ENCODE measurements around the gene CREM. TPM values are rescaled to one million over a fixed set of nuclear protein-coding genes. Genes with fewer than 3 reads are reported as not detected.

Gene CREM
- polyA plus RNA-seq, 1 of the 3 experiments (the other 2 are of a cell fraction): 41.4 TPM

DNA sequence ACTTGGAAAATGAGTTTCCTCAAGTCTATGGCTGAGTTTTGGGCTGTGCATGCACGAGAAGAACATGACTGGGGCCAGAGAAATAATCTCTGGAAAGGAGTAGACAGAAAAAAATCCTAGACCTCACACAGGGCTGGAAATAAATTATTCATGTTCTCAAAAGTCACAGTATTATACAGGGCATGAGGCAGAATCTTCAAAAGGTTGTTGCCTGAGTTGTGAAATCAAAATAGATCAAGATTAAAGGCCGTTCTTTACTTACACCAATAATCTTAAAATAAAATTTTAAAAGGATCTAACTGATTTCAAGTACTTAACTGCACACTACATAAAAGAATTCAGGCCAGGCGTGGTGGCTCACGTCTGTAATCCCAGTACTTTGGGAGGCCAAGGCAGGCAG, 14.1 kb upstream of the CREM start:
- ChIA-PET CTCF (interaction anchor here (0.9 to 1.5 kb wide), 2 partner anchors 13 to 14 kb away, joined by 3 to 4 read pairs; no protein-coding TSS in a partner anchor), POLR2A (no interaction called here)
- no peak overlapping the region for H3K27ac ChIP-seq (ENCODE audit: low read depth in 2 of 2, low read length in 1 of 2)
- no peaks in the 10 kb centered on the region for H4K20me1 ChIP-seq (ENCODE audit: insufficient read depth)
- DNase-seq: no peak
- H3K27me3 ChIP-seq (ENCODE audit: insufficient read depth): no peaks in the 10 kb centered on the region
- no peak overlapping the region for H3K4me3 ChIP-seq (ENCODE audit: low read depth in 2 of 2, low read length in 1 of 2)
- no peaks in the 10 kb centered on the region for H3K4me1 ChIP-seq (ENCODE audit: control insufficient read depth in 1 of 2, insufficient read depth in 2 of 2, low read depth in 1 of 2, low read length in 1 of 2)
- H3K9me2 ChIP-seq: no peaks in the 10 kb centered on the region
- no peak overlapping the region for H3K9ac ChIP-seq
- no peaks in the 10 kb centered on the region for H3K36me3 ChIP-seq (replicated peaks in 1 of 2; ENCODE audit: control insufficient read depth in 1 of 2, insufficient read depth in 2 of 2, low read length in 1 of 2)
- 83% methylated on average over 4 of the region's 4 CpGs for WGBS (ENCODE audit: low lambda C conversion rate)
- H3K9me3 ChIP-seq: no peaks in the 10 kb centered on the region
- H3K4me2 ChIP-seq: no peak overlapping the region
- H2AFZ ChIP-seq (ENCODE audit: low read depth): no peak overlapping the region
- H3K79me2 ChIP-seq (ENCODE audit: insufficient read depth): no peaks in the 10 kb centered on the region
- no peaks in the 10 kb centered on the region for H3F3A ChIP-seq (replicated peaks; ENCODE audit: insufficient read depth)
- TF ChIP-seq MEF2A (IDR thresholded peaks at IDR 0.05; ENCODE audit: borderline replicate concordance, low read depth): no peak
- no peak for TF ChIP-seq RFX5 (IDR thresholded peaks at IDR 0.05; ENCODE audit: low read length)
- TF ChIP-seq RAD21 (IDR thresholded peaks at IDR 0.05; ENCODE audit: low read length): no peak
- TF ChIP-seq TAF1 (IDR thresholded peaks at IDR 0.05; ENCODE audit: borderline replicate concordance, low read depth, low read length): no peak
- TF ChIP-seq GATA2 (CRISPR knock-in tag; IDR thresholded peaks at IDR 0.05): no peak
- TF ChIP-seq, protein P1, sequence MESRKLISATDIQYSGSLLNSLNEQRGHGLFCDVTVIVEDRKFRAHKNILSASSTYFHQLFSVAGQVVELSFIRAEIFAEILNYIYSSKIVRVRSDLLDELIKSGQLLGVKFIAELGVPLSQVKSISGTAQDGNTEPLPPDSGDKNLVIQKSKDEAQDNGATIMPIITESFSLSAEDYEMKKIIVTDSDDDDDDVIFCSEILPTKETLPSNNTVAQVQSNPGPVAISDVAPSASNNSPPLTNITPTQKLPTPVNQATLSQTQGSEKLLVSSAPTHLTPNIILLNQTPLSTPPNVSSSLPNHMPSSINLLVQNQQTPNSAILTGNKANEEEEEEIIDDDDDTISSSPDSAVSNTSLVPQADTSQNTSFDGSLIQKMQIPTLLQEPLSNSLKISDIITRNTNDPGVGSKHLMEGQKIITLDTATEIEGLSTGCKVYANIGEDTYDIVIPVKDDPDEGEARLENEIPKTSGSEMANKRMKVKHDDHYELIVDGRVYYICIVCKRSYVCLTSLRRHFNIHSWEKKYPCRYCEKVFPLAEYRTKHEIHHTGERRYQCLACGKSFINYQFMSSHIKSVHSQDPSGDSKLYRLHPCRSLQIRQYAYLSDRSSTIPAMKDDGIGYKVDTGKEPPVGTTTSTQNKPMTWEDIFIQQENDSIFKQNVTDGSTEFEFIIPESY (IDR thresholded peaks at IDR 0.05; ENCODE audit: borderline replicate concordance, low read depth): no peak
- no peak for TF ChIP-seq NRF1 (IDR thresholded peaks at IDR 0.05; ENCODE audit: low read depth, low read length)
- no peak for TF ChIP-seq MXI1 (IDR thresholded peaks at IDR 0.05; ENCODE audit: low read depth, low read length)
- TF ChIP-seq, protein P2, sequence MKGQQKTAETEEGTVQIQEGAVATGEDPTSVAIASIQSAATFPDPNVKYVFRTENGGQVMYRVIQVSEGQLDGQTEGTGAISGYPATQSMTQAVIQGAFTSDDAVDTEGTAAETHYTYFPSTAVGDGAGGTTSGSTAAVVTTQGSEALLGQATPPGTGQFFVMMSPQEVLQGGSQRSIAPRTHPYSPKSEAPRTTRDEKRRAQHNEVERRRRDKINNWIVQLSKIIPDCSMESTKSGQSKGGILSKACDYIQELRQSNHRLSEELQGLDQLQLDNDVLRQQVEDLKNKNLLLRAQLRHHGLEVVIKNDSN (IDR thresholded peaks at IDR 0.05; ENCODE audit: borderline replicate concordance, low read depth): no peak
- TF ChIP-seq RXRA (IDR thresholded peaks at IDR 0.05; ENCODE audit: borderline replicate concordance, low read depth): no peak
- no peak for TF ChIP-seq FOXJ3 (CRISPR knock-in tag; IDR thresholded peaks at IDR 0.05)
- TF ChIP-seq, protein P3, sequence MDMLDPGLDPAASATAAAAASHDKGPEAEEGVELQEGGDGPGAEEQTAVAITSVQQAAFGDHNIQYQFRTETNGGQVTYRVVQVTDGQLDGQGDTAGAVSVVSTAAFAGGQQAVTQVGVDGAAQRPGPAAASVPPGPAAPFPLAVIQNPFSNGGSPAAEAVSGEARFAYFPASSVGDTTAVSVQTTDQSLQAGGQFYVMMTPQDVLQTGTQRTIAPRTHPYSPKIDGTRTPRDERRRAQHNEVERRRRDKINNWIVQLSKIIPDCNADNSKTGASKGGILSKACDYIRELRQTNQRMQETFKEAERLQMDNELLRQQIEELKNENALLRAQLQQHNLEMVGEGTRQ (IDR thresholded peaks at IDR 0.05; ENCODE audit: borderline replicate concordance, low read depth, low read length): no peak
- TF ChIP-seq EZH2phosphoT487 (IDR thresholded peaks at IDR 0.05; ENCODE audit: borderline replicate concordance, low read depth): no peak
- no peak for TF ChIP-seq YY1 (IDR thresholded peaks at IDR 0.05; ENCODE audit: low read depth)
- TF ChIP-seq EP300 (IDR thresholded peaks at IDR 0.05; ENCODE audit: borderline replicate concordance in 1 of 2, low read depth in 1 of 2, low read length in 1 of 2): no peak
- TF ChIP-seq CHD2 (IDR thresholded peaks at IDR 0.05; ENCODE audit: low read length, partially characterized antibody): no peak
- no peak for TF ChIP-seq TCF12 (IDR thresholded peaks at IDR 0.05)
